LHCN-M2 (cell line): ENCODE measurements around the gene UBE2F. TPM values are rescaled to one million over a fixed set of nuclear protein-coding genes. Genes with fewer than 3 reads are reported as not detected.
"Not testable (repeated sequence)": the region's sequence is repeated elsewhere in the genome, so short reads cannot be mapped to it uniquely, and the experiment has no call there.

Experiments
- DNase-seq: peaks from one replicate; pipeline ENCODE4 v3.0.0-alpha.2; 2012; ENCODE audit warnings: low read depth
- total RNA-seq: library from RNA; depleted of rRNA; stranded (reverse); fragments of >200 nt; gene quantifications from 2 replicates; pipeline ENCODE4 v1.2.3, GENCODE V29; 2014

UBE2F gene
- total RNA-seq, 1 experiment from 2014 or later = 62.2 TPM

- DNase-seq = peak; percentile 68
Observed at GRCh38 chr2:238019962-238020361, 53.1 kb downstream of the UBE2F start.

- no peak for DNase-seq
Observed at GRCh38 chr2:238020816-238021215, 54.0 kb downstream of the UBE2F start.

GRCh38 chr2:238021327-238021726 is 54.5 kb downstream of the UBE2F start:
- no peak for DNase-seq

- DNase-seq = no peak
Observed at GRCh38 chr2:238022594-238023157, 55.9 kb downstream of the UBE2F start.

- no peak for DNase-seq
Observed at GRCh38 chr2:238023608-238024007, 56.8 kb downstream of the UBE2F start.

- DNase-seq = peak; percentile 58
Observed at GRCh38 chr2:238024986-238025385, 58.2 kb downstream of the UBE2F start.

- no peak for DNase-seq
Observed at GRCh38 chr2:238025741-238026360, 59.0 kb downstream of the UBE2F start.

- DNase-seq = no peak
Observed at GRCh38 chr2:238027058-238027457, 60.2 kb downstream of the UBE2F start.

- no peak for DNase-seq
Observed at GRCh38 chr2:238027591-238028415, 61.0 kb downstream of the UBE2F start.

GRCh38 chr2:238029853-238030252 is 63.0 kb downstream of the UBE2F start:
- DNase-seq = no peak

- no peak for DNase-seq
Observed at GRCh38 chr2:238030422-238031155, 63.8 kb downstream of the UBE2F start.

- DNase-seq = no peak
Observed at GRCh38 chr2:238031751-238032150, 64.9 kb downstream of the UBE2F start.

GRCh38 chr2:238032755-238033337 is 66.0 kb downstream of the UBE2F start:
- no peak for DNase-seq

GRCh38 chr2:238033991-238034390 is 67.2 kb downstream of the UBE2F start:
- not testable (repeated sequence) for DNase-seq

- DNase-seq = no peak
Observed at GRCh38 chr2:238038203-238038602, 71.4 kb downstream of the UBE2F start.

GRCh38 chr2:238039151-238039550 is 72.3 kb downstream of the UBE2F start:
- no peak for DNase-seq

- DNase-seq = no peak
Observed at GRCh38 chr2:238039985-238040384, 73.2 kb downstream of the UBE2F start.

GRCh38 chr2:238040918-238041317 is 74.1 kb downstream of the UBE2F start:
- no peak for DNase-seq

- DNase-seq = no peak
Observed at GRCh38 chr2:238042090-238042489, 75.3 kb downstream of the UBE2F start.

GRCh38 chr2:238042849-238043584 is 76.2 kb downstream of the UBE2F start:
- DNase-seq = no peak

- DNase-seq = no peak
Observed at GRCh38 chr2:238043851-238044250, 77.0 kb downstream of the UBE2F start.
